Activated CD8-positive, alpha-beta memory T cell treated with anti-CD3 and anti-CD28 coated beads, Interleukin-2, amount 50 U/mL, for 24 hours (primary cell): ENCODE data around the gene CFAP107.
"Not testable (repeated sequence)": the region's sequence is repeated elsewhere in the genome, so short reads cannot be mapped to it uniquely, and the experiment has no call there.

ENCODE experiments used
- DNase-seq: peaks from one replicate; pipeline ENCODE4 v3.0.0-alpha.2; 2020; ENCODE audit errors: extremely low read depth

The CFAP107 gene, protein sequence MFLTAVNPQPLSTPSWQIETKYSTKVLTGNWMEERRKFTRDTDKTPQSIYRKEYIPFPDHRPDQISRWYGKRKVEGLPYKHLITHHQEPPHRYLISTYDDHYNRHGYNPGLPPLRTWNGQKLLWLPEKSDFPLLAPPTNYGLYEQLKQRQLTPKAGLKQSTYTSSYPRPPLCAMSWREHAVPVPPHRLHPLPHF

DNA sequence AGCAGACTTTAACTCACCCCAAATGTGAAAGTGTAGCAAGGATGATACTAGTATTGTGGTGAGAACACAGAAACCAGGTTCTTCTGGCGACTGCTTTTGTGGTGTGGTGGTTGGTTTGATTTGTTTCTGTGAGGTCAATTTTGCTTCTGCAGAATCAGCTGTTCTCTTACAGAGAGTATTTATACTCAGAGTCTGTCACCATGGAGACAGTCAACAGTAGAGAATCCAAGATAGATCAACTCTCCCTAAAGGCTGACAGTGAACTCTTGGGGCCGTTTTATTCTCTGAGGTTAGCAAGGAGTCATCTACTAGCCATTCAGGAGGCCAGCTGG, at the start of gene CFAP107:
Gene CFAP107, plus strand, starts transcription at position 209 of the 332 bp plus-strand sequence. CDS start 231 bp downstream, outside the sequence.
- no peak for DNase-seq

DNA sequence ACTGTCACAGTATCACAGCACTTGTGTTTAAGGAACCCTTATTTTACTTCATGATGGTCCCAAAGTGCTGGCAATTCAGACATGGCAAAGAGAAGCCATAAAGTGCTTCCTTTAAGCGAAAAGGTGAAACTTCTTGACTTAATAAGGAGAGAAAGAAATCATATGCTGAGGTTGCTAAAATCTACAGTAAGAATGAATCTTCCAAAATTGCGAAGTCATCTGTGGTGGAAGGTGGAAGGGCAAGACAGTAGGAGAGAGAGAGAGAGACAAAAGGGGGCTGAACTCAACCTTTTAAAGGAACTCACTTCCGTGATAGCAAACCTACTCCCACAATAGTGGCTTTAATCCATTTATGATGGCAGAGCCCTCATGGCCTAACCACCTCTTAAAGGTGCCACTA, 49.3 kb upstream of the CFAP107 start:
- DNase-seq: no peak

DNA sequence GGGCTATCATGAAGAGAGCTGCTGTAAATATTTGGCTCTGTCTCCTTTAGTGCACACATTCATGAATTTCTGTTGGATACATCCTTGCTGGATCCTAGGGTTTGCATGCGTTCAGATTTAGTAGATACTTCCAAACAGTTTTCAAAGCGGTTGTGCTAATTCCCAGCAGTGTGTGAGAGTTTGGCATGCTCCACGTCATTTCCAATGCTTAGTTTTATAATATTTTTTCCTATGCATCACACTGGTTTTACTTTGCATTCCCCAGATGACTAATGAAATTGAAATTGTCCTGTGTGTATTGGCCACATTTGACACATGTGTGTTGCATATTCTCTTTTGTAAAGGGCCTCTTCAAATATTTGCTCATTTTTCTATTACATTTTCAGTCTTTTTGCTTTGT, 48.6 kb upstream of the CFAP107 start:
- DNase-seq: no peak

DNA sequence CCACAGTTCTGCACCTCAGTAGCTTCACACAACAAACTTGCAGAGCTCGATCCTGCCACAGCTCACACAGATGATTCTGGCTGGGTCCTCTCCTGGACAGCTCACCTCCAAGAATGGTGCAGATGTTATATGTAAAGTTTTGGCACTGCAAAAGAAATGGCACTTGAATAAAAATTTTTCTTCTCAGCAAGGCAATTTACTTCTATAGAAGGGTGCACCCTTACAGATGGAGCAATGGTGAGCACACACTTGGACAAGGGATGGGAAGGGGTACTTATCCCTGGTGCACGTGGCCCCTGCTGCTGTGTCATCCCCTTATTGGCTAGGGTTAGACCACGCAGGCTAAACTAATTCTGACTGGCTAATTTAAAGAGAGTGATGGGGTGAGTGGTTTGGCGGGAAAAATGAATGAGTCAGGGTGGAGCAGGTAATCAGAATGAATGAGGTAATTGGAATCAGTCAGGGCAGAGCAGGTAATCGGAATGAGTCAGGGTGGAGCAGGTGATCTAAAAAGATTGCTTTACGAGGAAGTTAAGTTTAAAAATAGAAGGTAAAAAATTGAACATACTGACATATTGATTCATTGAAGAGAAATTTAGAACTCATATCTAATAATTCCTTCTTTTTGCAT, 42.1 kb upstream of the CFAP107 start:
- DNase-seq: no peak

DNA sequence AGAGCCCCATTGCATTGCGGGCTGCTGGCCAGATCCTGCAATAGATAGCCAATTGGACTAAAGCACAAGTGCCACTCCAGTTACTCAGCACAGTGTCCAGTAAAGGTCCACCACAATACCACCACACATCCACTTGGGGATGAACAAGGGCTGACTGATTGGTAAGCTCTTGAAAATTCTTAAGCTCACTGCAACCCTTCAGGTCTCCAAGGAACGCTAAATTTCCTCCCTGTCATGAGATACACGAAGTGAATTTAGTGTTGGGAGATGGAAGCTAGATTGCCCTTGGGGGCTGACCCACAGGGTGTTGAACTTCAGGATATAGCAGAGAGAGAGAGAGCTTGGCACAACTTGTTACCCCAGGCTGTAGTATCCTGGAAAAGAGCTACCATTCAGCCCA, 39.9 kb upstream of the CFAP107 start:
- DNase-seq: no peak

DNA sequence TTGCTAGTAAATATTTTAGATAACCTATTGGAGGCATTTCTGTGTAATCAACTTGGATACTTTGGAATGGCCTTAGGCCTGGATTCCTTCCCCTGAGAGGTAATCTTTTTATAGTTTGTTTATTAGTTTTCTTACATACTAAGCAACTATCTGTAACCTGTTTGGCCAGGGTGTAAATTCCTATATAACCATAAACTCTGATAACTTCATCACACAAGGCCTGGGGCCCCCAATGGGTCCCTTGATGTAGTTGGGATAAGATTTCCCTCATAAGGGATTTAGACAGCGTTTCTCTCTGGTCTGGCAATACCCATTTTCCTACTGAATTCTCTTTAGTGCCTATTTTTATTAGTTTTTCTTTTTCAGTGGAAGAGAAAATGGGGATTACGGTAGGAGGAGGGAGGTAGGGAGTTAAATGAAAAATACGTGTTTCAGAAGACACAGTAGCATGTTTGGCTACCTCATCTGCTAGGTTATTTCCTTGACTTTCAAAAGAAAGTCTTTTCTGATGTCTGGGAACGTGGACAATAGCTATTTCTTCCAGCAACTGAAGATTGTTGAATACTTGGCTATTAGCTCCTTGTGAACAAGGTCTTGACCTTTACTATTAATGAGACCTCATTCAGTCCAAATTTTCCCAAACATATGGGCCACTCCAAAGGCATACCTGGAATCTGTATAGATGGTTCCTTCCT, 37.5 kb upstream of the CFAP107 start:
- DNase-seq: no peak

DNA sequence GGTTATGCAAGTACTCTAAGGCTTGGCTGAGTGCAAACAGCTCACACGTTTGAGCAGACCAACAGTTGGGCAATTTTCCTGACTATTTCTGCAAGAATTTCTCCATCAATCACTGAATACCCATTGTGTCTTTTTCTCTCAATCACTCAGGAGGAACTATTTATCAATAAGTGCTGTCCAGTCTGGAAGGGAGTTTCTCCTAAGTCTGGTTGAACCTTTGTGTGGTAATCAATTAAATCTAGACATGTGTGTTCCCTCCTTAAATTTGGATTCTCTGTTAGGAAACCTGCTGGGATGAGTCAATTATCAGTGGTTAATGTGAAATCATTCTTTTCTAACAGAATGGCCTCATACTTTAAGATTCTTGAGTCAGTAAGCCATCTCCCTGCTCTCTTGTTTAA, 36.9 kb upstream of the CFAP107 start:
- no peak for DNase-seq

DNA sequence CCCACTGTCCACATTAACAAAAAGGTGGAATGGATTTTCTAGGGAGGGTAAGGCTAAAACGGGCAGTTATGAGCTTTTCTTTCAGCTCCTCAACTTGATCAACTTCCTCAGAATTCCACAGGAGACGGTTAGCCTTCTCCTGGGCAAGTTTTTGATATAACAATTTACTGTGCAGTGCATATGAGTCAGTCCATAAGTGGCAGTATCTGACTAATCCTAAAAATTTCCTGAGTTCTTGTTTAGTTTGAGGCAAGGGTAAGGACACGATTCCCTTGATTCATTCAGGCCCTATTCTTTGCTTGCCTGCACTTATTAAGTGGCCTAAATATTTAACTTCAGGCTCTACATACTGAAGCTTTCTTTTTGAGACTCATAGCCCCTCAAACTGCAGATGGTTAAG, 36.3 kb upstream of the CFAP107 start:
- DNase-seq: no peak

DNA sequence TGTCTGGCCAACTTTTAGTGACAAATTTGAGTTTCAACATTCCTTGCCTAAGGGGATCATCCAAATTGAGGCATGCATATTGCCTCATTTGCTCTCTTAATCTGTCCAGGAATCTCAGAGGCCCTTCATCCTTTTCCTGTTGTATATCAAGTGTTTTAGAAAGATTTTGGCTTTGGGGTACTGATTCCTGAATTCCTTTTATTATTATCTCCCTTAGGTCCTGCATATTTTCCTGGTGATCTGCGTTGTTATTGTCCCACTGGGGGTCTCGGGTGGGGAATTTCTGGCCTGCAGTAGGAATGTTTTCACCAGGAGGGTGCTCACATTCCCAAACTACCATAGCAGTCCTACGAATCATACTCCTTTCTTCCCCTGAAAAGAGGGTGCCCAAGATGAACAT, 34.5 kb upstream of the CFAP107 start:
- no peak for DNase-seq

DNA sequence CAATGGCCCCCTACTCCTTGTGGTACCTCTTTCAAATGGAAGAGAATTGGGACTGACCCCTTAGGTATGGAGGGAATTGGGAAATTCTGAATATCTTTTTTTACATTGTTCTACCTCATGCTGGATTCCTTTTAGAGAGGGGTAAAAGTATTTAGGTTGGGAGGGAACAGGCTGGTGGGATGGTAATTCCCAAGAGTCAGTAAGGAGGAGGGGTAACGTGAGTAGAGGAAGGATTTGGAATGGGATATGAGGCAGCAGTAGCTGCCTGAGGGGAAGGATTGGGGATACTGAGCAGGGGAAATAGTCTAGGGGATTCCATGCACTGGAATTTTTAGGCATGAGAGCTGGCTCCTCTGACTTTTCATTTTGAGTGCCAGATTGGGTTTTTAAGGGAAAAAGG, 33.9 kb upstream of the CFAP107 start:
- DNase-seq: no peak

DNA sequence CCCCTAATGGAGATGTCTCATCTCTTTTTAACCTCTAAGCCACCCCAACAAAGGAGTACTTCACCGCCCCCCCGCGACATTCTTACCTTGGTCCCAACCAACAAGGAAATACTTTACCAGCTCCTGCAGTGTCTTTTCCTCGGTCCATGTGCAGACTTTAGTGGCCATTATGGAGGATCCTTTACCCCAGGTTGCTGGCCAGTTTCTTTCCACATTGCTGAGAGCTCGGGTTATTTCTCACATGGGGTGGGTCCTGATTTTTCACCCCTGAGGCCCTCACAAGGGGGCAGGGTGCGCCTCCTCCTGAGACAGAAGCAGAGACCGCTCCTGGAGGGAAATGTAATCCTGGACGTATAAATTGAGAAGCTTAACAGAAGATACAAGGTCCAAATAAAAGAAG, 33.1 kb upstream of the CFAP107 start:
- DNase-seq: no peak

DNA sequence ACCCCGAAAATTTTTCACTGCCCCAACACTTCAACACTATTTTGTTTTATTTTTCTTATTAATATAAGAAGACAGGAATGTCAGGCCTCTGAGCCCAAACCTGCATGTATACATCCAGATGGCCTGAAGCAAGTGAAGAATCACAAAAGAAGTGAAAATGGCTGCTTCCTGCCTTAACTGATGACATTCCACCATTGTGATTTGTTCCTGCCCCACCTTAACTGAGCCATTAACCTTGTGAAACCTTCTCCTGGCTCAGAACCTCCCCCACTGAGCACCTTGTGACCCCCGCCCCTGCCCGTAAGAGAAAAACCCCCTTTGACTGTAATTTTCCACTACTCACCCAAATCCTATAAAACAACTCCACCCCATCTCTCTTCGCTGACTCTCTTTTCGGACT, 32.3 kb upstream of the CFAP107 start:
- not testable (repeated sequence) for DNase-seq

DNA sequence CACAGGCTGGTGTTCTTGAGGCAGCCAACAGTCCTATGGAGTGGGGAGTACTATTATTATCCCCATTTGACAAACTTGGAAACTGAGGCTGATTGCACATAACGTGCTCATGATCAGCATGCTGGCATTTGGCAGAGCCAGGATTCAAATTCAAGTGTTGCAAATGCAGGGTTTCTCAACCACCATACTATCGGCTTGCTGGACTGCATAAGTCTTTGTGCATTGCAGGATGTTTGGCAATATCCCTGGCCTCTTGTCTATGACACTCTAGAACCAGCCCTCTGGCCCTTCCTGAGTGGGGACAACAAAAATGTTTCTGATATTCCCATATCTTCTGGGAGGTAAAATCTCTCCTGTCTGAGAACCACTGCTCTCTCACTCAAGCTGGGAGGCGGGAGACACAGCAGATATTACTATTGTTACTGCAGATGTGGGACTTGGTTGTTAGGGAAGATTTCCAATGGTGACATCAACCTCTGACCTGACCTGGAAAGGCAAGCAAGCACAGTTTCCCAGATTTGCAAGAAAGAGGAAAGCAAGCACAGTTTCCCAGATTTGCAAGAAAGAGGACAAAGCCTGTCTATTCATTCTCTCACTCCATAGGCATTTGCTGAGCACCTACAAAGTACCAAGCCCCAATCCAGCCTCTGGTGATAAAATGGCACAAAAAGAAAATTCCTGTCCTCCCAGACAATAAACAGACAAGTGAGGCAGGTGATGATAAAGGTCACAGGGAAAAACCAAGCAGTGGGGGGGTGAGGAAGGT, 31.1 kb upstream of the CFAP107 start:
- no peak for DNase-seq

DNA sequence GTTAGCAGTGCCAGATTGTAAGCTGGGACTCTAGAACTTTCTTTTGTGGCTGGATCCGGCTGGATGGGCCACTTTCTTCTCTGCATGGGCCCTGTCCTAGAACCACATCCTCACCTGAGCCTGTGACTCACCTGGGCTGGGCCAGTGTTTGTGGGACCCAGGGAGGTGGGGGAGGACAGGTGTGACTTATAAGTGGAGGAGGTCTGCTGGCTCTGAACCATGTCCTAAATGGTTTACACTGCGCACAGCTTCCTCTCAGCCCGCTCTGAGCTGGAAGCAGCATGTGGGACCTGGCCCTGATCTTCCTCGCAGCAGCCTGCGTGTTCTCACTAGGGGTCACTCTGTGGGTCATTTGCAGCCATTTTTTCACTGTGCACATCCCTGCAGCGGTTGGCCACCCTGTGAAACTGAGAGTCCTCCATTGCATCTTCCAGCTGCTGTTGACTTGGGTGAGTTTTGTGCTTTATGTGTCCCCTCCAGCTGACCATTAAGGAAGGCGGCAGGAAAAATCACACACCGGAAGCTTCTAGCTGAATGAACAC, 30.0 kb upstream of the CFAP107 start, which contains the start of gene AADACL3:
Gene AADACL3, plus strand, starts transcription at position 215 of the 542 bp plus-strand sequence. Its CDS starts 67 bp downstream, at position 282.
- no peak for DNase-seq

DNA sequence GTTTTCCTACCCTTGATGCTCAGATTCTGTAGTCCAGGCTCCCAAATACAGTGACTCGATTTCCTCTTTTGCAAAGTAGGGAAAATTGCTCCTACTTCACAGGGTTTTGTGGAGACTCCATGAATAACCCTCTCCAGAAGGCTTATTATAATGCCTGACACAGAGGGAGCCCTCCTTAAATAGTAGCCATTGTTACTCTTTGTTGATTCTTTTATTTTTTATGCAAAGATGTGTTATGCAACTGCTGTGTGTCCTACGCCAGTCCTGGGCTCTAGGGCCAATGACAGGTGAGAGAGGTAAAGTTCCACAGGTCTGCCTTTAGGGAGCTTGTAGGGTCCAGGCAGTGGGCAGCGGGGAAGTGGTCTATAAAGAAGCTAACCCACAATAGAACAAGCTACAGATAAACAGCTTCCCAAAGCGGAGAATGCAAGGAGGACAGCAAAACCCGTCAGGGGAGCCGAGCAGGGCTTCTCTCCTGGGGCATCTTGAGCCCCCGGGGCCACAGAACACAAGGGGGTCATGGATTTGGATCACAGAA, 28.6 kb upstream of the CFAP107 start:
- DNase-seq: no peak

DNA sequence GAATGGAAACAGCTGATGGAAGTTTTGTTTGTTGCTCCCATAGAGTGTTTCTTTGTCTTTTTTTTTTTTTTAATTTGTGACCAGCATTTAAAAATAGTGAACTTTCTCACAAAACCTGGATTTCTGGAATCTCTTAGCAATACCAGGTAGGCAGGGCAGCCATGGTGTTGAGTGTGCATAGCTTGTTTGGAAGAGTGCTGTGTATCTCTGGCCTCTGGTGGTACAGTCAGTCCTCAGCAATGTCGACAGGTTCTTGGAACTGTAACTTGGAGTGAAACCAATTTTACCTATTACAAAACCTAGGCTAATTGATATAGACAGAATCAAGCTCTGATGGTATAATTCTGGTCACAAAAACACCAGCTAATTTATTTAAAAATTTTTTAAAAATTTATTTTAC, 23.4 kb upstream of the CFAP107 start:
- no peak for DNase-seq

DNA sequence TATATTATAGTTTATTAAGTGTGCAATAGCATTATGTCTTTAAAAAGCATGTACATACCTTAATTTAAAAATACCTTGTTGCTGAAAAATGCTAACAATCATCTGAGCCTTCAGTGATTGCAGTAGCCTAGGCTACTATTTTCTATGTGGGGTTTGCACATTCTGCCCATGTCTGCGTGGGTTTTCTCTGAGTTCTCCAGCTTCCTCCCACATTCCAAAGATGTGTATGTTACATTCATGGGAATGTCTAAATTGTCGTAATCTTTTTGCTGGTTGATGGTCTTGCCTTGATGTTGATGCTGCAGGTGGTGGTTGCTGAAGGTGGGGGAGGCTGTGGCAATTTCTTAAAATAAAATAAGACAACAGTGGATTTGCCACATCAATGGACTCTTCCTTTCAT, 17.6 kb upstream of the CFAP107 start:
- no peak for DNase-seq

DNA sequence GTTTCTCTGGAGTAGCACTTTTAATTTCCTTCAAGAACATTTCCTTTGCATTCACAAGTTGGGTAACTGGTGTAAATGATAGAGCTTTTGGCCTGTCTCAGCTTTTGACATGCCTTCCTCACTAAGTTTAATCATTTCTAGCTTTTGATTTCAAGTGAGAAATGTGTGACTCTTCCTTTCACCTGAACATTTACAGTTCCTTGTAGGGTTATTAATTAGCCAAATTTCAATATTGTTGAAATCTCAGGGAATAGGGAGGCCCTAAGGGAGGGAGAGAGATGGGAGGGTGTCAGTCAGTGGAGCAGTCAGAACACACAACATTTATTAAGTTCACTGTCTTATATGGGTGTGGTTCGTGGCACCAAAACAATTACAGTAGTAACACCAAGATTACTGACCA, 15.8 kb upstream of the CFAP107 start:
- no peak for DNase-seq

DNA sequence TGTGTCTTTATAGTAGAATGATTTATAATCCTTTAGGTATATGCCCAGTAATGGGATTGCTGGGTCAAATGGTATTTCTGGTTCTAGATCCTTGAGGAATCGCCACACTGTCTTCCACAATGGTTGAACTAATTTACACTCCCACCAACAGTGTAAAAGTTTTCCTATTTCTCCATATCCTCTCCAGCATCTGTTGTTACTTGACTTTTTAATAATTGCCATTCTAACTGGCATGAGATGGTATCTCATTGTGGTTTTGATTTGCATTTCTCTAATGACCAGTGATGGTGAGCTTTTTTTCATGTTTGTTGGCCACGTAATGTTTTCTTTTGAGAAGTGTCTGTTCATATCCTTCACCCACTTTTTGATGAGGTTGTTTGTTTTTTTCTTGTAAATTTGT, 14.9 kb upstream of the CFAP107 start:
- DNase-seq: not testable (repeated sequence)

DNA sequence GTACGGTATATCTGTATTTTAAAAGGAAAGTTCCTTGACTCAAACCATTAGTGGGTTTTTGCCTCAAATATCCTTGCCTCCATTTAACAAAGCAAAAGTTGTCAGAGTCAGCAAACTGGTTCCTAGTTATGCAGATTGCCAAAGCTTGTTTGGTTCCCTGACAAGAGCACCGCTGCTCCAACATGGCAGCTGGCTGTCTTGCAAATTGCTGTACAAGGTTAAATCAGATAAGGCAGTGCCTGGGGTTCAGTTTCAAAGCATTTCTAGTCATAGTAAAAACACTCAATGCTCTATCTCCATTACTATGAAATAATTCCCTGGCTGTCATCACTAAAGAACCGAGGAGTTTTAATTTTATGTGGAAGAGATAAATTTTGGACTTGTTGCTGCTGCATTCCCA, 11.3 kb upstream of the CFAP107 start:
- no peak for DNase-seq

DNA sequence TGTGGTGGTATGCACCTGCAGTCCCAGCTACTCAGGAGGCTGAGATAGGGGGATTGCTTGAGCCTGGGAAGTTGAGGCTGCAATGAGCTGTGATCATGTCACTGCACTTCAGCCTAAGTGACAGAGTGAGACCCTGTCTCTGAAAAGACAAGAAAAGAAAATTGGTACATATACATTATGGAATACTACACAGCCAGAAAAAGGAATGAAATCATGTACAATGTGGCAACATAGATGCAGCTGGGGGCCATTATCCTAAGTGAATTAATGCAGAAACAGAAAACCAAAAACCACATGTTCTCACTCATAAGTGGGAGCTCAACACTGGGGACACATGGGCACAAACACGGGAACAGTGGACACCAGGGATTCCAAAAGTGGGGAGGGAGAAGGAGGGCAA, 7.1 kb upstream of the CFAP107 start:
- no peak for DNase-seq

DNA sequence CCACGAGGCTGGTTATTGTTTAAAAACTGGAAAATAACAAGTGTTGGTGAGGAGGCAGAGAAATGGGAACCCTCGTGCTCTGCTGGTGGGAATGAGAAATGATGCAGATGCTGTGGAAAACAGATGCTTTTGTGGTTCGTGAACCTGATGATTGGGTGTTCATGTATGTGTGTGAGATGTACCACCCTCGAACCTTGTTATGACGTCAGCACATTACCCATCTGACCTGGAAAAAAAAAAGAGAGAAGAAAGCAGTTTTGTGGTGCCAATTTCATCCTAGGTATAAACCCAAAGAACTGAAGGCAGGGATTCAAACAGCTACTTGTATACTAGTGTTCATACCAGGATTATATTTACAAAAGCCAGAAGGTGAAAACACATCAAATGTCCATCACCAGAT, 6.4 kb upstream of the CFAP107 start:
- no peak for DNase-seq
